CD4-positive, alpha-beta T cell (primary cell): ENCODE results near the gene LRP8. TPM values are rescaled to one million over a fixed set of nuclear protein-coding genes. Genes with fewer than 3 reads are reported as not detected.

Source experiments
- ATAC-seq: fragments of 200-7000 bp; cut with Tn5 transposase; one replicate; pipeline ENCODE4 v1.10.0; 2022; ENCODE audit warnings: mild to moderate bottlenecking; ENCODE audit not compliant: poor library complexity
- CTCF ChIA-PET: fragments of 350-600 bp; sonication (Branson Sonifier 250); formaldehyde crosslinking; loops from one replicate; lab custom pipeline; 2021; ENCODE audit warnings: antibody characterized with exemption, inconsistent platforms; lab: Charles Lee
- POLR2A ChIA-PET: fragments of 350-600 bp; sonication (Branson Sonifier 250); formaldehyde crosslinking; loops from one replicate; lab custom pipeline; 2021; ENCODE audit warnings: antibody characterized with exemption, inconsistent platforms; lab: Charles Lee
- DNase-seq, 14 experiments: peaks; one replicate each; pipeline ENCODE4 v3.0.0-alpha.2; 2013 to 2020; ENCODE audit warnings: mixed read lengths in 2 of 14
- H3K27ac ChIP-seq, 2 donors: one replicate each; pipeline versions ENCODE4 v1.5.1 to v1.7.0; 2013; ENCODE audit warnings: low read length in 2 of 2, low read depth in 1 of 2, mild to moderate bottlenecking in 1 of 2
- H3K27me3 ChIP-seq, 2 experiments: 1 replicate in 1 of 2; 2 replicates in 1 of 2; pipeline versions ENCODE4 v1.6.1 to v1.7.0; 2013; ENCODE audit warnings: low read length in 2 of 2, control low read depth in 1 of 2, mild to moderate bottlenecking in 1 of 2, moderate library complexity in 1 of 2; ENCODE audit not compliant: insufficient read depth in 2 of 2, control insufficient read depth in 1 of 2
- H3K36me3 ChIP-seq: one replicate; pipeline ENCODE4 v1.6.1; 2013; ENCODE audit warnings: low read length, control low read depth; ENCODE audit not compliant: insufficient read depth
- H3K4me1 ChIP-seq: one replicate; pipeline ENCODE4 v1.6.1; 2013; ENCODE audit warnings: low read length, control low read depth; ENCODE audit not compliant: insufficient read depth
- H3K4me3 ChIP-seq: one replicate; pipeline ENCODE4 v1.5.1; 2013; ENCODE audit warnings: mild to moderate bottlenecking, low read length, moderate library complexity
- H3K9me3 ChIP-seq, 2 experiments: 1 replicate in 1 of 2; 2 replicates in 1 of 2; pipeline versions ENCODE4 v1.6.1 to v1.7.0; 2013; ENCODE audit warnings: low read length in 2 of 2, mild to moderate bottlenecking in 2 of 2, control low read depth in 1 of 2, moderate library complexity in 1 of 2; ENCODE audit not compliant: control insufficient read depth in 1 of 2, insufficient read depth in 1 of 2
- H3K27ac Mint-ChIP-seq: one replicate; pipeline ENCODE4 v1.8.0; 2020; ENCODE audit warnings: mixed read lengths
- H3K27me3 Mint-ChIP-seq: one replicate; pipeline ENCODE4 v1.8.0; 2021; ENCODE audit warnings: mixed read lengths
- H3K36me3 Mint-ChIP-seq: one replicate; pipeline ENCODE4 v1.8.0; 2021; ENCODE audit warnings: low read depth, mixed read lengths
- H3K4me1 Mint-ChIP-seq: one replicate; pipeline ENCODE4 v1.8.0; 2021; ENCODE audit warnings: low read depth, mixed read lengths
- H3K4me3 Mint-ChIP-seq: one replicate; pipeline ENCODE4 v1.8.0; 2020; ENCODE audit warnings: mild to moderate bottlenecking, mixed read lengths
- H3K9me3 Mint-ChIP-seq: one replicate; pipeline ENCODE4 v1.8.0; 2020; ENCODE audit warnings: mixed read lengths
- intact Hi-C, 2 experiments: fragments of 100-400 bp; cut with DNase I in 1 of 2; cut with micrococcal nuclease in 1 of 2; formaldehyde crosslinking; loops; one replicate each; pipeline versions ENCODE4 v1.15.1 to v1.9.0; 2023 to 2025; cut with DNase I, micrococcal nuclease
- total RNA-seq, 174 experiments: library from RNA in 2 of 174; stranded (reverse) in 2 of 174; gene quantifications; one replicate each; pipeline ENCODE4 v1.2.3 and lab custom pipeline; 2021 to 2026
- TF ChIP-seq, protein P1 (sequence below): fragments of 200-600 bp; IDR thresholded peaks from one replicate; pipeline ENCODE4 v1.8.0; 2022; ENCODE audit warnings: antibody characterized with exemption, mild to moderate bottlenecking

LRP8 gene
- total RNA-seq, 2 experiments from 2014 or later = 8.1 to 11.5 TPM

- TF ChIP-seq, protein P1, sequence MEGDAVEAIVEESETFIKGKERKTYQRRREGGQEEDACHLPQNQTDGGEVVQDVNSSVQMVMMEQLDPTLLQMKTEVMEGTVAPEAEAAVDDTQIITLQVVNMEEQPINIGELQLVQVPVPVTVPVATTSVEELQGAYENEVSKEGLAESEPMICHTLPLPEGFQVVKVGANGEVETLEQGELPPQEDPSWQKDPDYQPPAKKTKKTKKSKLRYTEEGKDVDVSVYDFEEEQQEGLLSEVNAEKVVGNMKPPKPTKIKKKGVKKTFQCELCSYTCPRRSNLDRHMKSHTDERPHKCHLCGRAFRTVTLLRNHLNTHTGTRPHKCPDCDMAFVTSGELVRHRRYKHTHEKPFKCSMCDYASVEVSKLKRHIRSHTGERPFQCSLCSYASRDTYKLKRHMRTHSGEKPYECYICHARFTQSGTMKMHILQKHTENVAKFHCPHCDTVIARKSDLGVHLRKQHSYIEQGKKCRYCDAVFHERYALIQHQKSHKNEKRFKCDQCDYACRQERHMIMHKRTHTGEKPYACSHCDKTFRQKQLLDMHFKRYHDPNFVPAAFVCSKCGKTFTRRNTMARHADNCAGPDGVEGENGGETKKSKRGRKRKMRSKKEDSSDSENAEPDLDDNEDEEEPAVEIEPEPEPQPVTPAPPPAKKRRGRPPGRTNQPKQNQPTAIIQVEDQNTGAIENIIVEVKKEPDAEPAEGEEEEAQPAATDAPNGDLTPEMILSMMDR = no peak
- Histone ChIP-seq H3K27me3 (no peaks in the 10 kb centered on the region), H3K27ac (no peak overlapping the region), H3K9me3 (no peaks in the 10 kb centered on the region), H3K36me3 (peaks cover 47% of the 10 kb centered on the region), H3K4me3 (no peak overlapping the region), H3K4me1 (no peaks in the 10 kb centered on the region)
- no peak for DNase-seq
- Mint-ChIP-seq H3K4me1 (no peaks in the 10 kb centered on the region), H3K9me3 (no peaks in the 10 kb centered on the region), H3K36me3 (peaks cover 13% of the 10 kb centered on the region), H3K4me3 (no peak overlapping the region), H3K27me3 (no peaks in the 10 kb centered on the region), H3K27ac (no peak overlapping the region)
- intact Hi-C loops = no loop called here
- ChIA-PET POLR2A (no interaction called here), CTCF (no interaction called here)
- no peak for ATAC-seq
Measured at GRCh38 chr1:53264048-53264447, 63.8 kb downstream of the LRP8 start.

DNA sequence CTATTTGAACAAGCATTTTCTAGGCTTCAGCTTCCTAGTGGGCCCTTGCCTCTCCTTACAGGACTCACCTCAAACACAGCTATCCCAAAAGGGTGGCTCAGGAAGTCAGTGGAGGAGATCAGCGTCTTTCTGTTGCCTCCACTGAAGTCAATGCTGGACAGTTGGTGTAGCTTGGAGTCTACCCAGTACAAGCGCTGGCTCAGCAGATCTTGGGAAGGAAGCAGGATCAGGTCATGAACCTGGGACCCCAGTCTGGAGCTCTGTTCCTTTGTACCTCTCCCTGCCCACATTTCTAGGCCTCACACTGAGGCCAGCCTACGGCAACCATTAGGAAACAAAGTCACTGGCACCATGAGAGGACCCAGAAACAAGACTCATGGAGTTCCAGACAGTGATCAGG is 65.9 kb downstream of the LRP8 start:
- Histone ChIP-seq H3K4me3 (no peak overlapping the region), H3K27me3 (no peaks in the 10 kb centered on the region), H3K27ac (no peak overlapping the region), H3K4me1 (no peaks in the 10 kb centered on the region), H3K9me3 (no peaks in the 10 kb centered on the region), H3K36me3 (peaks cover 52% of the 10 kb centered on the region)
- Mint-ChIP-seq H3K4me1 (no peaks in the 10 kb centered on the region), H3K36me3 (peaks cover 13% of the 10 kb centered on the region), H3K27me3 (no peaks in the 10 kb centered on the region), H3K9me3 (no peaks in the 10 kb centered on the region), H3K4me3 (no peak overlapping the region), H3K27ac (no peak overlapping the region)
- DNase-seq = no peak
- intact Hi-C loops = no loop called here
- TF ChIP-seq, protein P1 = no peak
- ChIA-PET POLR2A (no interaction called here), CTCF (no interaction called here)
- no peak for ATAC-seq

GRCh38 chr1:53260631-53261247 is 67.1 kb downstream of the LRP8 start:
- ATAC-seq = no peak
- no peaks in the 10 kb centered on the region for H3K4me1 ChIP-seq
- ChIA-PET POLR2A (no interaction called here), CTCF (no interaction called here)
- H3K36me3 ChIP-seq = peaks cover 50% of the 10 kb centered on the region
- H3K27ac ChIP-seq = no peak overlapping the region
- peaks cover 13% of the 10 kb centered on the region for H3K36me3 Mint-ChIP-seq
- DNase-seq = no peak
- TF ChIP-seq, protein P1 = no peak
- intact Hi-C loops = no loop called here
- H3K27me3 ChIP-seq = no peaks in the 10 kb centered on the region
- H3K27me3 Mint-ChIP-seq = no peaks in the 10 kb centered on the region
- H3K9me3 Mint-ChIP-seq = no peaks in the 10 kb centered on the region
- H3K4me1 Mint-ChIP-seq = no peaks in the 10 kb centered on the region
- H3K4me3 ChIP-seq = no peak overlapping the region
- no peak overlapping the region for H3K27ac Mint-ChIP-seq
- no peak overlapping the region for H3K4me3 Mint-ChIP-seq
- no peaks in the 10 kb centered on the region for H3K9me3 ChIP-seq
